CD8-positive, alpha-beta memory T cell (primary cell): ENCODE data around the gene ESRRA. TPM values are rescaled to one million over a fixed set of nuclear protein-coding genes. Genes with fewer than 3 reads are reported as not detected.

Experiments used
- CTCF ChIA-PET: fragments of 350-600 bp; sonication (Branson Sonifier 250); formaldehyde crosslinking; loops from one replicate; lab custom pipeline; 2021; ENCODE audit warnings: antibody characterized with exemption; lab: Charles Lee
- POLR2A ChIA-PET: fragments of 350-600 bp; sonication (Branson Sonifier 250); formaldehyde crosslinking; loops from one replicate; lab custom pipeline; 2021; ENCODE audit warnings: antibody characterized with exemption; lab: Charles Lee
- DNase-seq, 5 donors: peaks; one replicate each; pipeline versions ENCODE4 v3.0.0 to v3.0.0-alpha.2; 2020 to 2022; ENCODE audit warnings: mixed read lengths in 1 of 5
- H3K27ac ChIP-seq: one replicate; pipeline ENCODE4 v1.7.0; 2013; ENCODE audit warnings: low read depth, mild to moderate bottlenecking, low read length, moderate library complexity
- H3K27me3 ChIP-seq: 2 replicates; pipeline ENCODE4 v1.7.0; 2013; ENCODE audit warnings: low read length, mild to moderate bottlenecking; ENCODE audit not compliant: insufficient read depth, poor library complexity, severe bottlenecking
- H3K36me3 ChIP-seq: 2 replicates; pipeline ENCODE4 v1.7.0; 2013; ENCODE audit warnings: mild to moderate bottlenecking, low read length, moderate library complexity; ENCODE audit not compliant: insufficient read depth
- H3K4me1 ChIP-seq: 2 replicates; pipeline ENCODE4 v1.7.0; 2013; ENCODE audit warnings: mild to moderate bottlenecking, low read length, moderate library complexity; ENCODE audit not compliant: insufficient read depth
- H3K4me3 ChIP-seq: 2 replicates; pipeline ENCODE4 v1.7.0; 2013; ENCODE audit warnings: mild to moderate bottlenecking, low read length
- H3K9me3 ChIP-seq: 2 replicates; pipeline ENCODE4 v1.7.0; 2013; ENCODE audit warnings: mild to moderate bottlenecking, low read length
- H3K27ac Mint-ChIP-seq, 8 donors: one replicate each; pipeline ENCODE4 v1.8.0; 2020 to 2021; ENCODE audit warnings: mixed read lengths in 8 of 8, mild to moderate bottlenecking in 6 of 8, inconsistent platforms in 3 of 8, moderate library complexity in 3 of 8
- H3K27me3 Mint-ChIP-seq, 2 donors: one replicate each; pipeline ENCODE4 v1.8.0; 2020 to 2021; ENCODE audit warnings: mixed read lengths in 2 of 2, mild to moderate bottlenecking in 1 of 2, moderate library complexity in 1 of 2
- H3K36me3 Mint-ChIP-seq, 3 donors: one replicate each; pipeline ENCODE4 v1.8.0; 2020 to 2021; ENCODE audit warnings: mixed read lengths in 3 of 3, inconsistent platforms in 1 of 3, mild to moderate bottlenecking in 1 of 3
- H3K4me1 Mint-ChIP-seq, 3 donors: one replicate each; pipeline ENCODE4 v1.8.0; 2020 to 2021; ENCODE audit warnings: mixed read lengths in 3 of 3, inconsistent platforms in 1 of 3, mild to moderate bottlenecking in 1 of 3
- H3K4me3 Mint-ChIP-seq, 7 donors: one replicate each; pipeline ENCODE4 v1.8.0; 2020 to 2021; ENCODE audit warnings: mixed read lengths in 7 of 7, mild to moderate bottlenecking in 6 of 7, moderate library complexity in 4 of 7, inconsistent platforms in 2 of 7
- H3K9me3 Mint-ChIP-seq, 5 donors: one replicate each; pipeline ENCODE4 v1.8.0; 2020 to 2022; ENCODE audit warnings: mixed read lengths in 5 of 5, mild to moderate bottlenecking in 3 of 5, moderate library complexity in 2 of 5, inconsistent platforms in 1 of 5
- polyA plus RNA-seq: library from polyadenylated mRNA; unstranded; fragments of 300-500 nt; fragmentation: Illumina TruSeq; gene quantifications from one replicate; pipeline ENCODE4 v1.2.3, GENCODE V29; 2021
- total RNA-seq, 2 experiments: library from RNA; stranded (reverse); gene quantifications; one replicate each; pipeline ENCODE4 v1.2.3, GENCODE V29; 2021

Gene ESRRA
- total and polyA plus RNA-seq, 3 experiments from 2014 or later, result 11.9 to 54.3 (median 52.2) TPM

DNA sequence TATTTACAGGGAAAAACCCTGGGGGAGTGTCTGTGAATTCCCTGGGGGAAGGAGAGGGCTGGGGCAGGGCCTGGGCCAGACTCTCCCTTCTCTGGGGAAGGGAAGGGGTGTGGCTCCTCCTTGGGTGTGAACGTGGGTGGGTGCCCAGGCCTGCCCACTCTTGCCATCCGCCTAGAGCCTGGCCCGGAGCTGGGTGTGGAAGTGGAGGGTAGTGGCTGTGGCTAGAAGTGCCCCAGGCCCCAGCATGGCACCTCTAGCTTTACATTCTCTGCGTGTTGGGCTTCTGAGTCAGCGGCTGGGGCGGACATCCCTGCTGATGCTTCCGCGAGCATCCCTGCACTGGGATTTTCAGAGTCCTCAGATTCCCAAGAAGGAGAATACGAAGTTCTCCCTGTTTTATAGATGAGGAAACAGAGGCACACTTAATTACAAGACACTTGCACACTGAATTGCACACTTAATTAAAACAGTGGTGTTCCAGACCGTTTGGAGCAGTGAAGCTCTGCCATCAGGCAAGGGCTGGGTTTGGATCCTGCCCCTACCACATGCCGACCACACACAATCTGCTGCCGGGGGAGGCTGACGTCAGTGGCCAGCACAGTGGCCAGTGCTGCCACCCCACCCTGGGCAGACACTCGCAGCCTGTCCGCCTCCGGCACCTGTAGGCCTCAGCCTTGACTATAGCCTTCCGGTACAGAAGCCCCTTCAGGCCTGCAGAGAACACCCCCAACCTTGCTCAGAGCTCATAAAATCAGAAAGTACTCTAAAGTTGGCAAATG lies 28.5 kb upstream of the ESRRA start:
- CTCF ChIA-PET, result interaction anchor here (2.8 kb wide), 1 partner anchor 7 kb away, joined by 8 read pairs; the partner anchor contains the start of gene BAD
- H3K9me3 Mint-ChIP-seq, result no peaks in the 10 kb centered on the region
- H3K27ac Mint-ChIP-seq, result no peak overlapping the region
- Histone ChIP-seq H3K4me3 (no peak overlapping the region), H3K9me3 (no peaks in the 10 kb centered on the region), H3K4me1 (peaks cover 6% of the 10 kb centered on the region), H3K27me3 (no peaks in the 10 kb centered on the region), H3K27ac (no peak overlapping the region), H3K36me3 (no peaks in the 10 kb centered on the region)
- peaks cover 2 to 11% (median 8%) of the 10 kb centered on the region in 3 donors for H3K4me1 Mint-ChIP-seq
- peaks cover 0 to 23% (median 5%) of the 10 kb centered on the region in 3 donors for H3K36me3 Mint-ChIP-seq
- POLR2A ChIA-PET, result interaction anchor here (0.6 kb wide), 1 partner anchor 41 kb away, joined by 3 read pairs; the partner anchor contains the start of gene PRDX5
- no peak overlapping the region for H3K4me3 Mint-ChIP-seq
- no peaks in the 10 kb centered on the region for H3K27me3 Mint-ChIP-seq
- no peak for DNase-seq

DNA sequence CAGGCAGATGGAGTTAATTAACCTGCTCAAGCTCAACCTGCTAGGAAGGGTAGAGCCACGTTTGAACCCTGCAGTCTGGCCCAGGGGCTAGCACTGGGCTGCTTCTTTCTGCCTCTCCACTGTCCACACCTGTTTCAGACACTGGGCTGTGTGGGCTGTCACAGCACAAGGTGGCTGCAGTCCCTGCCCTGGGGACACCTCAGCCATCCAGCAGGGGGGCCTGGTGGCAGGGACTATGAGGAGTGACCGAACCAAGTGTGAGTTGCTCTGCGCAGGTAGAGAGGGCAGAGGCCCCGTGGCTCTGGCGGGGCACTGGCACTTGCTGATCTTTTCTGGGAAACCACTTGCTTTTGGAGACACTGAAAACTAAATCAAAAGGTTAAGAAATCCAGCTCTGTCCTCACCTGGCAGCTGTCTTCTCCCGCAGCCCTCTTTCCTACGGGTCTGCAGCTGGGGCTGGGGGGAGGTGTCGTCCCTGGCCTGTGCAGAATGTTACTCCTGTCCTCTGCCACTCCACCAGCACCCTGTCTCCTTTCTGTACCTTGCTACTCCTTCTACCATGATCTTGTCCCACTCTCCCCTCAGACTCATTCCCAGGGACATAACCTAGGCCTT lies 26.6 kb upstream of the ESRRA start:
- DNase-seq, result no peak
- H3K27ac Mint-ChIP-seq, result peak overlapping the region in 1 of 8 donors; percentile 90
- Histone ChIP-seq H3K4me3 (no peak overlapping the region), H3K4me1 (peaks cover 8% of the 10 kb centered on the region), H3K36me3 (no peaks in the 10 kb centered on the region), H3K27ac (no peak overlapping the region), H3K27me3 (no peaks in the 10 kb centered on the region), H3K9me3 (no peaks in the 10 kb centered on the region)
- H3K36me3 Mint-ChIP-seq, result peaks cover 0 to 29% (median 5%) of the 10 kb centered on the region in 3 donors
- H3K27me3 Mint-ChIP-seq, result no peaks in the 10 kb centered on the region
- CTCF ChIA-PET, result no interaction called here
- H3K4me1 Mint-ChIP-seq, result peaks cover 10 to 12% (median 10%) of the 10 kb centered on the region in 3 donors
- H3K9me3 Mint-ChIP-seq, result no peaks in the 10 kb centered on the region
- H3K4me3 Mint-ChIP-seq, result no peak overlapping the region
- POLR2A ChIA-PET, result no interaction called here

DNA sequence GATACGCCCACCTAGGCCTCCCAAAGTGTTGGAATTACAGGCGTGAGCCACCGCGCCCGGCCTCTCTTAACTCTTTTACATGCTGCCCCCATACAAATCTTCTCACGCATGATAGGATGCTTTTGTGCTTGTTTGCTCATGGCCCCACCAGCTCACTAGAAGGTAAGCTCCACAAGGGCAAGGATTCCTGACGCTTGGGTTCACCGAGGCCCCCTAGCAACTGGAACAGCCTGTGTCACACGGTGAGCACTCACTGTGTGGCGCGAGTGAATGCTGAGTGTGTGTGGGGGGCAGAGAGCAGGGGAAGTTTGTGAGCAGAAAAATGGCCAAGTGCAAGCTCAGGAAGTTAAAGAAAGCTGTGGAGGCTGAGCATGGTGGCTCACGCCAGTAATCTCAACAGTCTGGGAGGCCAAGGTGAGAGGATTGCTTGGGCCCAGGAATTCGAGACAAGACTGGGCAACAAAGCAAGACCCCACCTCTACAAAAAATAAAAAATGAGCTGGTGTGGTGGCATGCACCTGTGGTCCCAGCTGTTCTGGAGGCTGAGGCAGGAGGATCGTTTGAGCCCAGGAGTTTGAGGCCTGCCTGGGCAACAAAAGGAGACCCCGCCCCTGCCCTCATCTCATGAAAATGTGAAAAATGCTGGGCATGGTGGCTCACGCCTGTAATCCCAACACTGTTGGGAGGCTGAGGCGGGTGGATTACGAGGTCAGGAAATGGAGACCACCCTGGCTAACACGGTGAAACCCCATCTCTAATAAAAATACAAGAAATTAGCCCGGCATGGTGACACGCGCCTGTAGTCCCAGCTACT lies 23.2 kb upstream of the ESRRA start:
- no peaks in the 10 kb centered on the region for H3K9me3 ChIP-seq
- H3K4me1 Mint-ChIP-seq, result peaks cover 18 to 28% (median 25%) of the 10 kb centered on the region in 3 donors
- CTCF ChIA-PET, result interaction anchor here (1.1 to 7.8 kb wide), 5 partner anchors 11 to 78 kb away, joined by 3 to 73 read pairs (median 6); partner anchors contain the start of genes CATSPERZ, NUDT22 and TRPT1
- no peaks in the 10 kb centered on the region for H3K27me3 Mint-ChIP-seq
- H3K36me3 Mint-ChIP-seq, result peaks cover 0 to 27% (median 5%) of the 10 kb centered on the region in 3 donors
- H3K4me1 ChIP-seq, result peaks cover 22% of the 10 kb centered on the region
- no peaks in the 10 kb centered on the region for H3K27me3 ChIP-seq
- H3K27ac ChIP-seq, result no peak overlapping the region
- no peaks in the 10 kb centered on the region for H3K9me3 Mint-ChIP-seq
- H3K4me3 ChIP-seq, result no peak overlapping the region
- H3K4me3 Mint-ChIP-seq, result peak overlapping the region in 3 of 7 donors; percentile 13 to 32 (median 17)
- POLR2A ChIA-PET, result interaction anchor here (0.6 to 4.3 kb wide), 3 partner anchors 12 to 72 kb away, joined by 4 to 68 read pairs (median 6); no protein-coding TSS in a partner anchor
- H3K36me3 ChIP-seq, result no peaks in the 10 kb centered on the region
- peak overlapping the region in 3 of 8 donors; percentile 12 to 48 (median 38) for H3K27ac Mint-ChIP-seq
- DNase-seq, result no peak

DNA sequence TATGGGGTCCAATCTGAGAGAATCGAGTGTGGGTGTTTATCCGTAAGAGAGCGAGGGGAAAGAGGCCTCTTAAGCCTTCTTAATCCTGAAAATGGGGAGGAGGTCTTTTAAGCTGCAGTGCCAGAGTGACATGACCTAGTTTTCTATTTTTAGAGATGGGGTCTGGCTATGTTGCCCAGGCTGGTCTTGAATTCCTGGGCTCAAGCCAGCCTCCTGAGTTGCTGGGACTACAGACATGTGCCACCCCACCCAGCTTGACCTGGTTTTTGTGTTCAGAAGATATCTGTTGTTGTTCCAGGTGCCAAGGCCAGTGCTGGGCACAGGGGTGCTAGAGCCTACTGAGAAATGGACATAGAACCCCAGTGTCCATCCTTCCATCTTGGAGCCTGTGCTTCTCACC lies 22.2 kb upstream of the ESRRA start:
- Mint-ChIP-seq H3K4me1 (peaks cover 18 to 28% (median 25%) of the 10 kb centered on the region in 3 donors), H3K9me3 (no peaks in the 10 kb centered on the region), H3K36me3 (peaks cover 0 to 25% (median 5%) of the 10 kb centered on the region in 3 donors), H3K27ac (peak overlapping the region; percentile 69 to 100 (median 92)), H3K27me3 (no peaks in the 10 kb centered on the region), H3K4me3 (peak overlapping the region in 4 of 7 donors; percentile 20 to 98 (median 70))
- no peaks in the 10 kb centered on the region for H3K27me3 ChIP-seq
- no peaks in the 10 kb centered on the region for H3K9me3 ChIP-seq
- no peak overlapping the region for H3K27ac ChIP-seq
- no peak overlapping the region for H3K4me3 ChIP-seq
- H3K36me3 ChIP-seq, result no peaks in the 10 kb centered on the region
- H3K4me1 ChIP-seq, result peaks cover 22% of the 10 kb centered on the region
- ChIA-PET CTCF (interaction anchor here (1.7 to 7.8 kb wide), 5 partner anchors 8 to 79 kb away, joined by 6 to 73 read pairs (median 8); partner anchors contain the start of gene CATSPERZ), POLR2A (interaction anchor here (4.3 kb wide), 1 partner anchor 13 kb away, joined by 68 read pairs; no protein-coding TSS in a partner anchor)
- no peak for DNase-seq

DNA sequence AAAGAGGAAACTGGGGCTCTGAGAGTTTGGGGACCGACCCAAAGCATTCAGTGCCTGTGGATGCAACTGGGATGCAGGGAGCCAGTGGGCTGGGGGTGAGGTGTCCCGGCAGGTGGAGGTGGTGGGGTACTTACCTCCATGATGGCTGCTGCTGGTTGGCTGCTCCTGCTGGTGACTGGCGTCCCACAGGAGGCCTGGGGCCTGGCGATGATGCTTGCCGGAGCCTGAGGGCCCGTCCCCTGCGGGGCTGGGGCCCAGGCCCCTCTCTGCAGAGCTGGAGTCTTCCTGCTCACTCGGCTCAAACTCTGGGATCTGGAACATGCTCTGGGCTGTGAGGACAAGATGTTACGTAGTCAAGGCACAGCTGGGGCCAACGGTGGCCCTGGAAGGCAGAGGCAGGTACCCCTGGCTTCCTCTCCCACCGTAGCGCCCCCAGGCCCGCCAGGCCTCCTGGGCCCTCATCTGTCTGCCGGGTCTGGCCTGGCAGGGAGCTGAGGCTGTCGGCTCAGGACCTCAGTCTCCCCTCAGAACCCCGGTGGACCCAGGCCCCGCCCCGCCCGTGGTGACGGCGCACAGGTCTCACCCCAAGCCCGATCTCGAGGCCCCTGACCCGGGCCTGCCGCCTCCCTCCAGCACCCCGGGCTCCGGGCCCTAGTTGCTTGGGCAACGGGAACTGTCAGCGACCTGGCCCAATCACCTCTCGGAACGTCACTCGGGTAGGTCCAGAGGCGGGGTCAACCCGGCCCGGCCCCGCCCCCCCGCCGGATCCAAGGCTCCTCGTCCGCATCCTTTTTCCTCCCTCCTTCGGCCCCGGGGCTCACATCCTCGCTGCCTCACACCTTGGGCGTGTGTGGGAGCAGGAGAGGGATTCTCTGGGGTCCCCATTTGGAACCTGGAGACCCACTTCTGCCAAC lies 21.0 kb upstream of the ESRRA start, which contains the start of gene BAD:
Gene BAD (minus strand): TSS at position 618 of the 914 bp plus-strand sequence. CDS start 297 bp downstream, at position 321.
- CTCF ChIA-PET, result interaction anchor here (0.8 to 7.8 kb wide), 10 partner anchors 9 to 80 kb away, joined by 3 to 73 read pairs (median 4); partner anchors contain the start of genes CATSPERZ, FERMT3, NUDT22 and TRMT112
- Mint-ChIP-seq H3K36me3 (peaks cover 0 to 18% (median 0%) of the 10 kb centered on the region in 3 donors), H3K27ac (peak within 1 kb of the TSS; percentile 97 to 100 (median 99)), H3K4me1 (peaks cover 13 to 28% (median 21%) of the 10 kb centered on the region in 3 donors), H3K27me3 (no peaks in the 10 kb centered on the region), H3K4me3 (peak within 1 kb of the TSS; percentile 86 to 98 (median 90)), H3K9me3 (no peaks in the 10 kb centered on the region)
- no peaks in the 10 kb centered on the region for H3K36me3 ChIP-seq
- H3K4me3 ChIP-seq, result peak within 1 kb of the TSS; percentile 100
- H3K4me1 ChIP-seq, result peaks cover 22% of the 10 kb centered on the region
- POLR2A ChIA-PET, result interaction anchor here (1.1 to 4.3 kb wide), 9 partner anchors 14 to 494 kb away, joined by 3 to 68 read pairs (median 6); partner anchors contain the start of genes ESRRA, FERMT3, SF1 and STIP1
- DNase-seq, result peak; percentile 87 to 96 (median 92)
- no peaks in the 10 kb centered on the region for H3K9me3 ChIP-seq
- no peaks in the 10 kb centered on the region for H3K27me3 ChIP-seq
- H3K27ac ChIP-seq, result peak within 1 kb of the TSS; percentile 100

DNA sequence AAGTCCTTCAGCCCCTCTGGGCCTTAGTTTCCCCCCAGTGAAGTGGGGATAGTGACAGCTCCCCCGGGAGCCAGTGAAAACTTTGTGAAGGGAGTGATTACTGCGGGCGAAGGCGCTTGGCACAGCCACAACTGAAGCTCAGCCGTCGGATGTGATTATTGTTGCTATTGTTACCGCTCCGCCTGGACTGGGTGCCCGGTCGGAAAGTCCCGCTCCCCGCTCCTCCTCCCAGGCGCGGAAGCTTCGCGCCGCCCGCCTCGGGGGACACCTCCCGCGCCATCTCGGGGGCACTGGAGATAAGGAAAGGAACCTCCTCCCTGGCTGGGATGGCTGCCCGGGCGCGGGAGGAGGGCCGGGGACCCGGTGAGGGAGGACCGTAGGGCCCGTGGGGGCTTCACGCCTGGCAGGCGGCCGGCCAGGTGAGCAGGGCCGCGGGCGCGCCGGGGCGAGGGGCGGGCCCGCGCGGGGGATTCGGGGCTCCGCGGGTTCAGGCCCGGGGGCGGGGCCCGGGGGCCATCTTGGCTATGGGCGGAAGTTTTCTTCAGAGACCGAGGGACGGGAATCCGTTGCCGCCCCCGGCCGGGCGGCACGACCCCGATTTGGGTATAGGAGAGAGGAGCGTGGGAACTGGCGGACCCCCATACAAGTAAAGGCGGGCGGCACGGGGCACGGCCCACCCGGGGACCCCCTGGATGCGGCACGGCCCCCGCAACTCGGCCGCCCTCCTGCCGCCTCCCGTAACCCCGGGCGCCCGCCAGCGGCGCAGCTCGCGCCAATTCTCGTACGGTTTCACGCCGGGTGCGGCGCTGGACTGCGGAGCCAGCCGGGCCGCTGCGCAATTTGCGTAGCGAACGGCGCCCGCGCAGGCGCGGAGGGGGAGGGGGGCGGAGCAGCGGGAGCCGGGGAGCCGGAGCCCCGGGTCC lies 20.1 kb upstream of the ESRRA start, which contains the start of gene GPR137:
Gene GPR137 (plus strand): TSS at position 887 of the 923 bp plus-strand sequence. CDS start 677 bp downstream, outside the sequence.
- Mint-ChIP-seq H3K27me3 (peaks cover 0 to 3% of the 10 kb centered on the region in 2 donors), H3K4me3 (peak within 1 kb of the TSS; percentile 86 to 98 (median 90)), H3K4me1 (peaks cover 13 to 28% (median 21%) of the 10 kb centered on the region in 3 donors), H3K27ac (peak within 1 kb of the TSS; percentile 97 to 100 (median 99)), H3K36me3 (peaks cover 0 to 16% (median 0%) of the 10 kb centered on the region in 3 donors), H3K9me3 (no peaks in the 10 kb centered on the region)
- no peaks in the 10 kb centered on the region for H3K36me3 ChIP-seq
- POLR2A ChIA-PET, result interaction anchor here (0.6 to 4.3 kb wide), 11 partner anchors 10 to 493 kb away, joined by 3 to 68 read pairs (median 6); partner anchors contain the start of genes ESRRA, FERMT3, NUDT22 and SF1
- H3K27ac ChIP-seq, result peak within 1 kb of the TSS; percentile 100
- H3K9me3 ChIP-seq, result no peaks in the 10 kb centered on the region
- H3K27me3 ChIP-seq, result peaks cover under 1% of the 10 kb centered on the region
- H3K4me1 ChIP-seq, result peaks cover 22% of the 10 kb centered on the region
- DNase-seq, result peak; percentile 84 to 95 (median 93)
- CTCF ChIA-PET, result interaction anchor here (0.8 to 7.8 kb wide), 9 partner anchors 10 to 81 kb away, joined by 3 to 73 read pairs (median 4); partner anchors contain the start of genes CATSPERZ, FERMT3, NUDT22 and TRMT112
- H3K4me3 ChIP-seq, result peak within 1 kb of the TSS; percentile 100
